CD14-positive monocyte (primary cell): ENCODE results near the gene TBCD. TPM values are rescaled to one million over a fixed set of nuclear protein-coding genes. Genes with fewer than 3 reads are reported as not detected.

Source experiments
- DNase-seq, 3 donors: peaks; one replicate each; pipeline ENCODE4 v3.0.0-alpha.2; 2011 to 2022
- H2AFZ ChIP-seq: 2 replicates; pipeline ENCODE4 v1.6.0; 2012; ENCODE audit warnings: mild to moderate bottlenecking, low read depth, low read length, inconsistent platforms; ENCODE audit not compliant: insufficient read depth, poor library complexity, severe bottlenecking
- H3K27ac ChIP-seq, 2 donors: 1 replicate in 1 of 2; 2 replicates in 1 of 2; pipeline ENCODE4 v1.5.1; 2012 to 2013; ENCODE audit warnings: low read length in 2 of 2, control low read depth in 1 of 2, inconsistent platforms in 1 of 2, low read depth in 1 of 2, mild to moderate bottlenecking in 1 of 2
- H3K27me3 ChIP-seq, 2 donors: one replicate each; pipeline versions ENCODE4 v1.6.0 to v1.6.1; 2011 to 2013; ENCODE audit warnings: low read length in 2 of 2; ENCODE audit not compliant: control insufficient read depth in 2 of 2, insufficient read depth in 2 of 2
- H3K36me3 ChIP-seq, 2 donors: replicated peaks in 1 of 2; 1 replicate in 1 of 2; 2 replicates in 1 of 2; pipeline versions ENCODE4 v1.5.1 to v1.6.1; 2012 to 2013; ENCODE audit warnings: low read length in 2 of 2, control low read depth in 1 of 2, inconsistent platforms in 1 of 2, mild to moderate bottlenecking in 1 of 2; ENCODE audit not compliant: insufficient read depth in 2 of 2, control insufficient read depth in 1 of 2
- H3K4me1 ChIP-seq, 2 donors: 1 replicate in 1 of 2; 2 replicates in 1 of 2; pipeline versions ENCODE4 v1.5.1 to v1.6.1; 2012 to 2013; ENCODE audit warnings: low read length in 2 of 2, control low read depth in 1 of 2, inconsistent platforms in 1 of 2, mild to moderate bottlenecking in 1 of 2, moderate library complexity in 1 of 2; ENCODE audit not compliant: insufficient read depth in 2 of 2, control insufficient read depth in 1 of 2
- H3K4me2 ChIP-seq: replicated peaks from 2 replicates; pipeline ENCODE3; 2012; ENCODE audit warnings: low read length, moderate library complexity, mild to moderate bottlenecking; ENCODE audit not compliant: poor library complexity, severe bottlenecking; ENCODE audit errors: extremely low read depth
- H3K4me3 ChIP-seq, 3 experiments: fragments of 200-600 bp in 1 of 3; sonication (generic) in 1 of 3; replicated peaks in 1 of 3; 1 replicate in 2 of 3; 2 replicates in 1 of 3; pipeline ENCODE4 v1.5.1; 2011 to 2013; ENCODE audit warnings: low read length in 3 of 3, mild to moderate bottlenecking in 3 of 3, control low read depth in 2 of 3, low read depth in 2 of 3, inconsistent platforms in 1 of 3, moderate library complexity in 1 of 3
- H3K79me2 ChIP-seq: 2 replicates; pipeline ENCODE4 v1.6.0; 2012; ENCODE audit warnings: mild to moderate bottlenecking, control low read depth, inconsistent platforms, low read length, moderate library complexity; ENCODE audit not compliant: insufficient read depth
- H3K9ac ChIP-seq: 2 replicates; pipeline ENCODE4 v1.6.0; 2017; ENCODE audit warnings: low read length, mild to moderate bottlenecking; ENCODE audit not compliant: insufficient read depth, poor library complexity, severe bottlenecking
- H3K9me3 ChIP-seq, 2 donors: replicated peaks in 1 of 2; 1 replicate in 1 of 2; 2 replicates in 1 of 2; pipeline versions ENCODE4 v1.5.1 to v1.6.1; 2012 to 2013; ENCODE audit warnings: low read length in 2 of 2, control low read depth in 1 of 2; ENCODE audit not compliant: control insufficient read depth in 1 of 2, insufficient read depth in 1 of 2
- H4K20me1 ChIP-seq: 2 replicates; pipeline ENCODE4 v1.6.0; 2012; ENCODE audit warnings: mild to moderate bottlenecking, low read length, control low read depth, moderate library complexity; ENCODE audit not compliant: insufficient read depth
- H3K27ac Mint-ChIP-seq, 7 donors: one replicate each; pipeline ENCODE4 v1.8.0; 2020; ENCODE audit warnings: mild to moderate bottlenecking in 7 of 7, mixed read lengths in 7 of 7, moderate library complexity in 6 of 7, inconsistent platforms in 2 of 7
- H3K27me3 Mint-ChIP-seq, 3 donors: one replicate each; pipeline ENCODE4 v1.8.0; 2021 to 2022; ENCODE audit warnings: low read depth in 3 of 3, mild to moderate bottlenecking in 3 of 3, mixed read lengths in 3 of 3, moderate library complexity in 3 of 3, inconsistent platforms in 1 of 3
- H3K36me3 Mint-ChIP-seq, 2 donors: one replicate each; pipeline ENCODE4 v1.8.0; 2020; ENCODE audit warnings: mixed read lengths in 2 of 2, inconsistent platforms in 1 of 2, mild to moderate bottlenecking in 1 of 2
- H3K4me1 Mint-ChIP-seq: one replicate; pipeline ENCODE4 v1.8.0; 2020; ENCODE audit warnings: mild to moderate bottlenecking, mixed read lengths
- H3K4me3 Mint-ChIP-seq, 2 donors: one replicate each; pipeline ENCODE4 v1.8.0; 2020; ENCODE audit warnings: mild to moderate bottlenecking in 2 of 2, mixed read lengths in 2 of 2, moderate library complexity in 1 of 2
- H3K9me3 Mint-ChIP-seq, 7 donors: one replicate each; pipeline ENCODE4 v1.8.0; 2020 to 2022; ENCODE audit warnings: mixed read lengths in 7 of 7, mild to moderate bottlenecking in 6 of 7, moderate library complexity in 6 of 7, inconsistent platforms in 2 of 7
- CTCF ChIP-seq: fragments of 200-600 bp; IDR thresholded peaks from one replicate; pipeline ENCODE4 v1.8.0; 2022; ENCODE audit warnings: antibody characterized with exemption, mild to moderate bottlenecking
- WGBS: methylation state at CpG from one replicate; pipeline ENCODE4 v1.1.5; 2013; ENCODE audit warnings: missing lambda C conversion rate; ENCODE audit not compliant: insufficient coverage; 5-methylcytosine and 5-hydroxymethylcytosine counted together
- intact Hi-C, 2 donors: fragments of 100-400 bp; cut with micrococcal nuclease; formaldehyde crosslinking; loops; one replicate each; pipeline versions ENCODE4 v1.15.0 to v1.15.1; 2023
- polyA plus RNA-seq, 3 donors: library from polyadenylated mRNA; depleted of rRNA in 1 of 3; unstranded in 2 of 3; stranded (reverse) in 1 of 3; fragments of 300-500 nt in 2 of 3; fragments of >200 nt in 1 of 3; fragmentation: Illumina TruSeq in 2 of 3; gene quantifications; 1 replicate in 2 of 3; 2 replicates in 1 of 3; pipeline ENCODE4 v1.2.3, GENCODE V29; 2012 to 2021

Gene TBCD
- polyA plus RNA-seq, 3 donors, result 54.7 to 74.0 (median 66.6) TPM

- H4K20me1 ChIP-seq, result no peaks in the 10 kb centered on the region
- peak overlapping the region; percentile 31 for H3K4me2 ChIP-seq
- Mint-ChIP-seq H3K4me3 (peak overlapping the region in 1 of 2 donors; percentile 69), H3K9me3 (no peaks in the 10 kb centered on the region), H3K27me3 (peaks cover 0 to 3% (median 0%) of the 10 kb centered on the region in 3 donors), H3K27ac (peak overlapping the region; percentile 51 to 87 (median 81)), H3K4me1 (peaks cover 85% of the 10 kb centered on the region), H3K36me3 (peaks cover 18 to 32% of the 10 kb centered on the region in 2 donors)
- H3K27me3 ChIP-seq, result no peaks in the 10 kb centered on the region
- intact Hi-C loops, result loop anchor here in 1 of 2 donors (5.0 kb wide), 1 partner anchor 34 kb away; no protein-coding TSS in a partner anchor
- TF ChIP-seq CTCF, result no peak
- peak overlapping the region; percentile 4 to 60 for H3K27ac ChIP-seq
- H3K79me2 ChIP-seq, result peaks cover 20% of the 10 kb centered on the region
- peak overlapping the region in 1 of 3 experiments; percentile 41 for H3K4me3 ChIP-seq
- DNase-seq, result peak in 2 of 3 donors; percentile 25 to 42
- WGBS, result 0% methylated on average over 3 of the region's 9 CpGs
- no peak overlapping the region for H2AFZ ChIP-seq
- no peaks in the 10 kb centered on the region for H3K9me3 ChIP-seq
- peak overlapping the region; percentile 18 for H3K9ac ChIP-seq
- H3K4me1 ChIP-seq, result peaks cover 77 to 90% of the 10 kb centered on the region in 2 donors
- no peaks in the 10 kb centered on the region for H3K36me3 ChIP-seq
These were observed 126.7 kb downstream of the TBCD start for GRCh38 chr17:82878527-82878926.

- H4K20me1 ChIP-seq, result no peaks in the 10 kb centered on the region
- no peak for DNase-seq
- Mint-ChIP-seq H3K36me3 (peaks cover 16 to 35% of the 10 kb centered on the region in 2 donors), H3K27ac (peak overlapping the region; percentile 51 to 87 (median 81)), H3K9me3 (no peaks in the 10 kb centered on the region), H3K4me3 (peak overlapping the region in 1 of 2 donors; percentile 69), H3K4me1 (peaks cover 92% of the 10 kb centered on the region), H3K27me3 (peaks cover 0 to 3% (median 0%) of the 10 kb centered on the region in 3 donors)
- H3K9ac ChIP-seq, result peak overlapping the region; percentile 18
- H2AFZ ChIP-seq, result no peak overlapping the region
- H3K27me3 ChIP-seq, result no peaks in the 10 kb centered on the region
- H3K4me1 ChIP-seq, result peaks cover 78 to 97% of the 10 kb centered on the region in 2 donors
- no peaks in the 10 kb centered on the region for H3K36me3 ChIP-seq
- no peaks in the 10 kb centered on the region for H3K9me3 ChIP-seq
- 99% methylated on average over 12 of the region's 15 CpGs for WGBS
- H3K79me2 ChIP-seq, result peaks cover 20% of the 10 kb centered on the region
- TF ChIP-seq CTCF, result no peak
- H3K4me2 ChIP-seq, result peak overlapping the region; percentile 31
- intact Hi-C loops, result loop anchor here in 1 of 2 donors (5.0 kb wide), 1 partner anchor 33 kb away; no protein-coding TSS in a partner anchor
- H3K4me3 ChIP-seq, result peak overlapping the region in 1 of 3 experiments; percentile 41
- H3K27ac ChIP-seq, result peak overlapping the region in 1 of 2 donors; percentile 60
These were observed 127.4 kb downstream of the TBCD start for GRCh38 chr17:82879241-82879640.
